ENCODE results near the gene FGF8. TPM values are rescaled to one million over a fixed set of nuclear protein-coding genes. Genes with fewer than 3 reads are reported as not detected.
"Not testable (repeated sequence)": the region's sequence is repeated elsewhere in the genome, so short reads cannot be mapped to it uniquely, and the experiment has no call there.

Gene FGF8
- total RNA-seq, 1 experiment from 2014 or later = not detected

DNA sequence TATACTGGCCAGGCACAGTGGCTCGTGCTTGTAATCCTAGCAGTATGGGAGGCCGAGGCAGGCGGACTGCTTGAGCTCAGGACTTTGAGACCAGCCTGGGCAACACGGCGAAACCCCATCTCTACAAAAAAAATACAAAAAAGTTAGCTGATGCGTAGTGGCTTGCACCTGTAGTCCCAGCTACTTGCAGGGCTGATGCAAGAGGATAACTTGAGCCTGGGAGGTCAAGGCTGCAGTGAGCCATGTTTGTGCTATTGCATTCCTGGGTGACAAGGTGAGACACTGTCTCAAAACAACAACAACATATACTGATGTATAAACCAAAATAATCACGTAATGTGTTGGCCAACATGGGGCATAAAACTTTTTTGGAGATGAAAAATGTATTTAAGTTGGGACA lies 13.8 kb upstream of the FGF8 start:
- ATAC-seq = no peak
- Histone ChIP-seq H2AFZ (ENCODE audit: low read length) (no peak overlapping the region), H3K27ac (ENCODE audit: low read length) (no peak overlapping the region), H3K36me3 (ENCODE audit: low read depth, low read length) (peaks cover 42% of the 10 kb centered on the region), H4K20me1 (ENCODE audit: low read length) (no peaks in the 10 kb centered on the region), H3K9me3 (ENCODE audit: low read length) (no peaks in the 10 kb centered on the region), H3K4me2 (ENCODE audit: low read length) (no peak overlapping the region), H3K9me2 (replicated peaks; ENCODE audit: low read length) (no peaks in the 10 kb centered on the region), H3K79me2 (ENCODE audit: low read length) (no peaks in the 10 kb centered on the region), H3K9ac (ENCODE audit: low read length) (no peak overlapping the region), H3K27me3 (ENCODE audit: low read length) (no peaks in the 10 kb centered on the region), H3K4me3 (ENCODE audit: low read length) (no peak overlapping the region), H3K4me1 (ENCODE audit: insufficient read depth, low read length) (no peaks in the 10 kb centered on the region), H3F3A (ENCODE audit: low read length, unreplicated experiment) (peaks cover 3% of the 10 kb centered on the region)
- ChIA-PET CTCF (no interaction called here), POLR2A (ENCODE audit: unreplicated experiment) (interaction anchor here (0.6 kb wide), 1 partner anchor 272 kb away, joined by 3 read pairs; no protein-coding TSS in a partner anchor)
- intact Hi-C loops (cut with micrococcal nuclease) = no loop called here
- DNase-seq = no peak
- no peak for TF ChIP-seq EZH2 (IDR thresholded peaks at IDR 0.05; ENCODE audit: low read length, unreplicated experiment)
- no TSS peak for BruUV-seq (replicated peaks)

GRCh38 chr10:101789231-101789630 lies 13.3 kb upstream of the FGF8 start:
- intact Hi-C loops (cut with micrococcal nuclease) = not testable (repeated sequence)
- H3K36me3 ChIP-seq (ENCODE audit: low read depth, low read length) = peaks cover 38% of the 10 kb centered on the region

GRCh38 chr10:101785801-101786200 lies 9.9 kb upstream of the FGF8 start:
- DNase-seq (no peak), ATAC-seq (no peak)
- peaks cover 11% of the 10 kb centered on the region for H3K4me1 ChIP-seq (ENCODE audit: insufficient read depth, low read length)
- H3K9ac ChIP-seq (ENCODE audit: low read length) = no peak overlapping the region
- peaks cover 18% of the 10 kb centered on the region for H3K79me2 ChIP-seq (ENCODE audit: low read length)
- POLR2A ChIA-PET (ENCODE audit: unreplicated experiment) = no interaction called here
- no peaks in the 10 kb centered on the region for H3K9me3 ChIP-seq (ENCODE audit: low read length)
- intact Hi-C loops (cut with micrococcal nuclease) = no loop called here
- peaks cover 16% of the 10 kb centered on the region for H3K36me3 ChIP-seq (ENCODE audit: low read depth, low read length)
- no peak overlapping the region for H3K27ac ChIP-seq (ENCODE audit: low read length)
- H3K4me2 ChIP-seq (ENCODE audit: low read length) = no peak overlapping the region
- CTCF ChIA-PET = no interaction called here
- H3K4me3 ChIP-seq (ENCODE audit: low read length) = no peak overlapping the region
- H3F3A ChIP-seq (ENCODE audit: low read length, unreplicated experiment) = peaks cover 3% of the 10 kb centered on the region
- no peaks in the 10 kb centered on the region for H3K27me3 ChIP-seq (ENCODE audit: low read length)
- H3K9me2 ChIP-seq (replicated peaks; ENCODE audit: low read length) = no peaks in the 10 kb centered on the region
- H4K20me1 ChIP-seq (ENCODE audit: low read length) = no peaks in the 10 kb centered on the region
- BruUV-seq (replicated peaks) = no TSS peak
- H2AFZ ChIP-seq (ENCODE audit: low read length) = no peak overlapping the region
- TF ChIP-seq EZH2phosphoT487 (IDR thresholded peaks at IDR 0.05; ENCODE audit: borderline replicate concordance, low read length) = no peak
- no peak for TF ChIP-seq CTCF (conservative IDR thresholded peaks at IDR 0.05; ENCODE audit: low read depth, low read length)
- TF ChIP-seq EZH2 (IDR thresholded peaks at IDR 0.05; ENCODE audit: low read length, unreplicated experiment) = no peak

More at GRCh38 chr10:101789231-101789630, 13.3 kb upstream of the FGF8 start:
- H3K4me1 ChIP-seq (ENCODE audit: insufficient read depth, low read length); H3F3A ChIP-seq (ENCODE audit: low read length, unreplicated experiment); ATAC-seq; H3K9me2 ChIP-seq (replicated peaks; ENCODE audit: low read length); H3K9me3 ChIP-seq (ENCODE audit: low read length); H3K4me3 ChIP-seq (ENCODE audit: low read length); H3K27ac ChIP-seq (ENCODE audit: low read length); H3K4me2 ChIP-seq (ENCODE audit: low read length); POLR2A ChIA-PET (ENCODE audit: unreplicated experiment); H2AFZ ChIP-seq (ENCODE audit: low read length); H3K27me3 ChIP-seq (ENCODE audit: low read length); DNase-seq; H4K20me1 ChIP-seq (ENCODE audit: low read length); CTCF ChIA-PET; H3K9ac ChIP-seq (ENCODE audit: low read length); BruUV-seq (replicated peaks); H3K79me2 ChIP-seq (ENCODE audit: low read length): not testable (repeated sequence)

- ATAC-seq (no peak), DNase-seq (no peak)
- intact Hi-C loops (cut with micrococcal nuclease) = loop anchor here (5.0 kb wide), 1 partner anchor 197 kb away; the partner anchor contains the start of genes DPCD and POLL
- Histone ChIP-seq H3K9ac (ENCODE audit: low read length) (no peak overlapping the region), H3K4me3 (ENCODE audit: low read length) (no peak overlapping the region), H3F3A (ENCODE audit: low read length, unreplicated experiment) (peaks cover 3% of the 10 kb centered on the region), H4K20me1 (ENCODE audit: low read length) (no peaks in the 10 kb centered on the region), H3K27ac (ENCODE audit: low read length) (no peak overlapping the region), H3K4me2 (ENCODE audit: low read length) (no peak overlapping the region), H2AFZ (ENCODE audit: low read length) (no peak overlapping the region), H3K9me2 (replicated peaks; ENCODE audit: low read length) (no peaks in the 10 kb centered on the region), H3K79me2 (ENCODE audit: low read length) (peaks cover 18% of the 10 kb centered on the region), H3K4me1 (ENCODE audit: insufficient read depth, low read length) (peaks cover 20% of the 10 kb centered on the region), H3K36me3 (ENCODE audit: low read depth, low read length) (peaks cover 12% of the 10 kb centered on the region), H3K9me3 (ENCODE audit: low read length) (no peaks in the 10 kb centered on the region), H3K27me3 (ENCODE audit: low read length) (no peaks in the 10 kb centered on the region)
- CTCF ChIA-PET = interaction anchor here (1.3 kb wide), 1 partner anchor 182 kb away, joined by 6 read pairs; no protein-coding TSS in a partner anchor
- POLR2A ChIA-PET (ENCODE audit: unreplicated experiment) = no interaction called here
- no TSS peak for BruUV-seq (replicated peaks)
- TF ChIP-seq CTCF (conservative IDR thresholded peaks at IDR 0.05; ENCODE audit: low read depth, low read length) (no peak), EZH2 (IDR thresholded peaks at IDR 0.05; ENCODE audit: low read length, unreplicated experiment) (no peak), EZH2phosphoT487 (IDR thresholded peaks at IDR 0.05; ENCODE audit: borderline replicate concordance, low read length) (no peak)
Measured at GRCh38 chr10:101784558-101784957, 8.6 kb upstream of the FGF8 start.
